ENCODE measurements around the gene MT1A.

MT1A gene

DNA sequence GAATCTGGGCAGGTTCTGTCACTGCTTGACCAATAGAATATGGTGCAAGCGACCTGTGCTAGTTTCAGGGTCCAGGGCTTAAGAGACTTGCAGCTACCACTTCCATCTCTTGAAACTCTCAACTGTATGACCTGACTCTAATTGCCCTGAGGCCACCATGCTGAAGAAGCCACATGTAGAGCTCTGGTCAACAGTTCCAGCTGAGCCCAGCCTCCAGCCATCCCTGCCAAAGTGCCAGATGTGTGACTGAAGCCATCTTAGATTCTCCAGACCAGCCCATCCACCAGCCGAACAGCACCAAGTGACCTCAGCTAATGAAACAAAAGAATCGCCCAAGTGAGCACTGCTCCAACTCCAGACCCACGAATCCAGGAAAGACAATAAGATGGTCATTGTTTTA, 33.5 kb upstream of the MT1A start:
- Histone ChIP-seq H2AFZ (no peak overlapping the region), H3K36me3 (ENCODE audit: control insufficient read depth, insufficient read depth, low read length) (no peaks in the 10 kb centered on the region), H3K4me3 (ENCODE audit: low read depth, low read length) (no peak overlapping the region), H3K9ac (no peak overlapping the region), H3K4me2 (ENCODE audit: low read length) (no peak overlapping the region), H3K9me3 (ENCODE audit: control insufficient read depth, low read length) (no peaks in the 10 kb centered on the region), H3K4me1 (peaks cover 11% of the 10 kb centered on the region), H3K79me2 (no peaks in the 10 kb centered on the region), H3K27me3 (ENCODE audit: control insufficient read depth, insufficient read depth, low read length) (no peaks in the 10 kb centered on the region), H3K27ac (no peak overlapping the region)
- TF ChIP-seq, protein P1, sequence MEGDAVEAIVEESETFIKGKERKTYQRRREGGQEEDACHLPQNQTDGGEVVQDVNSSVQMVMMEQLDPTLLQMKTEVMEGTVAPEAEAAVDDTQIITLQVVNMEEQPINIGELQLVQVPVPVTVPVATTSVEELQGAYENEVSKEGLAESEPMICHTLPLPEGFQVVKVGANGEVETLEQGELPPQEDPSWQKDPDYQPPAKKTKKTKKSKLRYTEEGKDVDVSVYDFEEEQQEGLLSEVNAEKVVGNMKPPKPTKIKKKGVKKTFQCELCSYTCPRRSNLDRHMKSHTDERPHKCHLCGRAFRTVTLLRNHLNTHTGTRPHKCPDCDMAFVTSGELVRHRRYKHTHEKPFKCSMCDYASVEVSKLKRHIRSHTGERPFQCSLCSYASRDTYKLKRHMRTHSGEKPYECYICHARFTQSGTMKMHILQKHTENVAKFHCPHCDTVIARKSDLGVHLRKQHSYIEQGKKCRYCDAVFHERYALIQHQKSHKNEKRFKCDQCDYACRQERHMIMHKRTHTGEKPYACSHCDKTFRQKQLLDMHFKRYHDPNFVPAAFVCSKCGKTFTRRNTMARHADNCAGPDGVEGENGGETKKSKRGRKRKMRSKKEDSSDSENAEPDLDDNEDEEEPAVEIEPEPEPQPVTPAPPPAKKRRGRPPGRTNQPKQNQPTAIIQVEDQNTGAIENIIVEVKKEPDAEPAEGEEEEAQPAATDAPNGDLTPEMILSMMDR (IDR thresholded peaks at IDR 0.05), result no peak

- H3K9me3 ChIP-seq (ENCODE audit: control insufficient read depth, low read length), result no peaks in the 10 kb centered on the region
- TF ChIP-seq, protein P1 (IDR thresholded peaks at IDR 0.05), result no peak
- peak overlapping the region; percentile 90 for H3K27ac ChIP-seq
- H3K9ac ChIP-seq, result no peak overlapping the region
- H3K36me3 ChIP-seq (ENCODE audit: control insufficient read depth, insufficient read depth, low read length), result no peaks in the 10 kb centered on the region
- no peaks in the 10 kb centered on the region for H3K27me3 ChIP-seq (ENCODE audit: control insufficient read depth, insufficient read depth, low read length)
- H3K4me2 ChIP-seq (ENCODE audit: low read length), result no peak overlapping the region
- H2AFZ ChIP-seq, result no peak overlapping the region
- no peaks in the 10 kb centered on the region for H3K79me2 ChIP-seq
- H3K4me3 ChIP-seq (ENCODE audit: low read depth, low read length), result no peak overlapping the region
- peaks cover 15% of the 10 kb centered on the region for H3K4me1 ChIP-seq
Measured at GRCh38 chr16:56605475-56605874, 33.0 kb upstream of the MT1A start.

DNA sequence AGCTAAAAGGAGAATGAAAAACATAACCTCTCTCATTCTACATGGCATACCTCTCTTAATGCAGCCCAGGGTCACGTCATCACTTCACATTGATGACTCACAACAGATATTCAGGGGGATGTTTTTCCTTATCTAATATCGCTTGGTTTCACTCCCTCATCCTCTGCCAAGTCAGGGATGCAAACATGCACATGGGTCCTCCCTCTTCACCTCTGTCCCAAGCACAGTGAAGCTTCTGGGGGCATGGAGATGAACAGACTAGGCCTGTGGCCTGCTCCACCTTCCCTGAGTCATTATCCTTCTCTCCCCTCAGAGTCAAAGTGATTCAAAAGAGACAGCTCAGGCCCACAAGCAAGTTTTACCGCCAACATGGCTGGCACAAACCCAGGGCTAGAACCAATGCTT, 32.4 kb upstream of the MT1A start:
- H3K9ac ChIP-seq, result no peak overlapping the region
- TF ChIP-seq, protein P1 (IDR thresholded peaks at IDR 0.05), result no peak
- H3K27ac ChIP-seq, result peak overlapping the region; percentile 90
- H3K27me3 ChIP-seq (ENCODE audit: control insufficient read depth, insufficient read depth, low read length), result no peaks in the 10 kb centered on the region
- no peaks in the 10 kb centered on the region for H3K79me2 ChIP-seq
- H2AFZ ChIP-seq, result peak overlapping the region; percentile 9
- H3K4me2 ChIP-seq (ENCODE audit: low read length), result no peak overlapping the region
- H3K36me3 ChIP-seq (ENCODE audit: control insufficient read depth, insufficient read depth, low read length), result no peaks in the 10 kb centered on the region
- H3K9me3 ChIP-seq (ENCODE audit: control insufficient read depth, low read length), result no peaks in the 10 kb centered on the region
- H3K4me1 ChIP-seq, result peaks cover 15% of the 10 kb centered on the region
- H3K4me3 ChIP-seq (ENCODE audit: low read depth, low read length), result no peak overlapping the region

GRCh38 chr16:56606476-56607108, 31.9 kb upstream of the MT1A start:
- no peaks in the 10 kb centered on the region for H3K9me3 ChIP-seq (ENCODE audit: control insufficient read depth, low read length)
- TF ChIP-seq, protein P1 (IDR thresholded peaks at IDR 0.05), result no peak
- no peaks in the 10 kb centered on the region for H3K27me3 ChIP-seq (ENCODE audit: control insufficient read depth, insufficient read depth, low read length)
- peaks cover 15% of the 10 kb centered on the region for H3K4me1 ChIP-seq
- H3K9ac ChIP-seq, result no peak overlapping the region
- peak overlapping the region; percentile 47 for H2AFZ ChIP-seq
- no peak overlapping the region for H3K4me3 ChIP-seq (ENCODE audit: low read depth, low read length)
- no peaks in the 10 kb centered on the region for H3K36me3 ChIP-seq (ENCODE audit: control insufficient read depth, insufficient read depth, low read length)
- H3K27ac ChIP-seq, result peak overlapping the region; percentile 90
- H3K4me2 ChIP-seq (ENCODE audit: low read length), result no peak overlapping the region
- no peaks in the 10 kb centered on the region for H3K79me2 ChIP-seq

- no peaks in the 10 kb centered on the region for H3K27me3 ChIP-seq (ENCODE audit: control insufficient read depth, insufficient read depth, low read length)
- H2AFZ ChIP-seq, result no peak overlapping the region
- TF ChIP-seq, protein P1 (IDR thresholded peaks at IDR 0.05), result no peak
- H3K36me3 ChIP-seq (ENCODE audit: control insufficient read depth, insufficient read depth, low read length), result no peaks in the 10 kb centered on the region
- peak overlapping the region; percentile 90 for H3K27ac ChIP-seq
- no peak overlapping the region for H3K4me2 ChIP-seq (ENCODE audit: low read length)
- H3K4me3 ChIP-seq (ENCODE audit: low read depth, low read length), result no peak overlapping the region
- peaks cover 15% of the 10 kb centered on the region for H3K4me1 ChIP-seq
- no peaks in the 10 kb centered on the region for H3K79me2 ChIP-seq
- no peak overlapping the region for H3K9ac ChIP-seq
- no peaks in the 10 kb centered on the region for H3K9me3 ChIP-seq (ENCODE audit: control insufficient read depth, low read length)
Measured at GRCh38 chr16:56607109-56607618, 31.3 kb upstream of the MT1A start.

Measured in parathyroid adenoma (tissue), 2 donors.